ENCODE results near the gene UBL3. TPM values are rescaled to one million over a fixed set of nuclear protein-coding genes. Genes with fewer than 3 reads are reported as not detected.

The UBL3 gene
- total RNA-seq, 5 donors from 2014 or later (not counting 1 experiment from before 2014, with no cell fraction given), result 32.7 to 42.1 (median 34.6) TPM

- Histone ChIP-seq H3K27ac (ENCODE audit: low read length) (no peak overlapping the region), H3K4me1 (ENCODE audit: control insufficient read depth in 1 of 2, extremely low read depth in 1 of 2, insufficient read depth in 2 of 2, low read length in 2 of 2) (peaks cover 0 to 3% of the 10 kb centered on the region in 2 experiments), H3K4me3 (ENCODE audit: control insufficient read depth in 1 of 2, extremely low read depth in 1 of 2, low read length in 1 of 2) (no peak overlapping the region), H3K9me3 (no peaks in the 10 kb centered on the region), H3K27me3 (replicated peaks in 1 of 2; ENCODE audit: control insufficient read depth in 2 of 2, extremely low read depth in 1 of 2, insufficient read depth in 2 of 2, low read length in 1 of 2) (no peaks in the 10 kb centered on the region), H3K36me3 (ENCODE audit: control insufficient read depth in 2 of 2, extremely low read depth in 1 of 2, insufficient read depth in 1 of 2, low read length in 1 of 2) (no peaks in the 10 kb centered on the region)
- H3K36me3 Mint-ChIP-seq, result peaks cover 14% of the 10 kb centered on the region
- no peaks in the 10 kb centered on the region for H3K9me3 Mint-ChIP-seq
- 80% methylated on average over 1 of the region's 9 CpGs for WGBS (ENCODE audit: insufficient coverage)
- H3K4me1 Mint-ChIP-seq, result peaks cover 68 to 75% (median 70%) of the 10 kb centered on the region in 3 donors
- H3K27me3 Mint-ChIP-seq, result no peaks in the 10 kb centered on the region
- CTCF ChIA-PET, result interaction anchor here in 1 of 2 donors (0.9 to 1.3 kb wide), 3 partner anchors 9 to 88 kb away, joined by 3 to 5 read pairs (median 4); no protein-coding TSS in a partner anchor
- H3K27ac Mint-ChIP-seq, result no peak overlapping the region
- ATAC-seq (replicated peaks in 1 of 4) (no peak), DNase-seq (no peak)
- POLR2A ChIA-PET, result interaction anchor here in 1 of 2 donors (0.9 kb wide), 1 partner anchor 9 kb away, joined by 4 read pairs; no protein-coding TSS in a partner anchor
- H3K4me3 Mint-ChIP-seq, result no peak overlapping the region
These were observed 14.9 kb downstream of the UBL3 start for GRCh38 chr13:29835280-29836061.

DNA sequence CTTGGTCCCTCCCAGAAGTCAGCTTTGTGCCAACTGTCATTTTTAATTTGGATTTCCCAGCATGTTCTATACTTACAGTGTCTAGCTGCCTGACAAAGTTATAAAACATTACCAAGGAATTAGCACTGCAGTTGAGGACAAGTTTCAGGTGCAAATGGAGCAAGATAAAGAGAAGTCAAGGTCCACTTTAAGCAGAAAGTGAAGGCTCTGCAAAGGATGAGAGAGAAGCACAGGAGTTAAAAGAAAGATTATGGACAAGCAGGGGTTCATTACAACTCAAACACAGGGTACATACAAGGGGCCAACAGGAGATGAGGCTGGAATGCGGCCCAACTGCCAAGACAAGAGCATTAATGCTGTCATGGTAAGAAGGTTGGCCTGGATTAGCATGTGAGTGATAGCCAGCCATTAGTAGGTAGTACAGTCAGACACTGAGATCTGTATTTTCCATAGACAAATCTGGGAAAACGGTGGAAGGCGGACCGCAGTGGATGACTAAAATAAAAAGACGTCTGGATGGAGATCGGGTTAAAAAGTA is 17.6 kb downstream of the UBL3 start:
- H3K27me3 ChIP-seq (replicated peaks in 1 of 2; ENCODE audit: control insufficient read depth in 2 of 2, extremely low read depth in 1 of 2, insufficient read depth in 2 of 2, low read length in 1 of 2), result no peaks in the 10 kb centered on the region
- Mint-ChIP-seq H3K27ac (no peak overlapping the region), H3K4me3 (no peak overlapping the region), H3K27me3 (no peaks in the 10 kb centered on the region), H3K4me1 (peaks cover 49 to 57% (median 50%) of the 10 kb centered on the region in 3 donors), H3K9me3 (no peaks in the 10 kb centered on the region), H3K36me3 (peaks cover 25% of the 10 kb centered on the region)
- no peaks in the 10 kb centered on the region for H3K36me3 ChIP-seq (ENCODE audit: control insufficient read depth in 2 of 2, extremely low read depth in 1 of 2, insufficient read depth in 1 of 2, low read length in 1 of 2)
- H3K9me3 ChIP-seq, result no peaks in the 10 kb centered on the region
- DNase-seq, result no peak
- peaks cover 0 to 3% of the 10 kb centered on the region in 2 experiments for H3K4me1 ChIP-seq (ENCODE audit: control insufficient read depth in 1 of 2, extremely low read depth in 1 of 2, insufficient read depth in 2 of 2, low read length in 2 of 2)
- ChIA-PET POLR2A (no interaction called here), CTCF (no interaction called here)
- WGBS (ENCODE audit: insufficient coverage), result no CpG with 5 or more reads among the region's 6 CpGs
- no peak overlapping the region for H3K27ac ChIP-seq (ENCODE audit: low read length)
- H3K4me3 ChIP-seq (ENCODE audit: control insufficient read depth in 1 of 2, extremely low read depth in 1 of 2, low read length in 1 of 2), result no peak overlapping the region
- no peak for ATAC-seq (replicated peaks in 1 of 4)

DNA sequence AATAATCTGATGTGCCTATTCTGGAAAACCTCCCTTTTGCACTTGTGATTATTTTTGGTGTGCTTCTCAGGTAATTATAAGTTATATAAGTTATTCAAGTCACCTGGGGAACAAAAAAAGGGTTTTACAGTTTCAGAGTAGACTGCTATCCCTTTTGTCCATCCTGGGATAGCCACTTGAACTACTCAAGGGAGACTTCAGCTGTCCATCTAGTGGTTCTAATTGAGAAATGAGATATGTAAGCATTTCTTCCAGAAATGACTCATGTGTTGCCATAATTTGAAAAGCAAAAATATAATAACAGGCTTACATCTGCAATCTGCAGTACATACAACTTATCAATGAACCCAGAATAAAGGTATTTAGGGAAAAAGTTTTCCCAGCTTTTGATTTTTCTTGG is 20.4 kb downstream of the UBL3 start:
- DNase-seq, result no peak
- POLR2A ChIA-PET, result interaction anchor here in 1 of 2 donors (0.6 kb wide), 1 partner anchor 48 kb away, joined by 5 read pairs; no protein-coding TSS in a partner anchor
- CTCF ChIA-PET, result no interaction called here
- Histone ChIP-seq H3K27me3 (replicated peaks in 1 of 2; ENCODE audit: control insufficient read depth in 2 of 2, extremely low read depth in 1 of 2, insufficient read depth in 2 of 2, low read length in 1 of 2) (no peaks in the 10 kb centered on the region), H3K4me1 (ENCODE audit: control insufficient read depth in 1 of 2, extremely low read depth in 1 of 2, insufficient read depth in 2 of 2, low read length in 2 of 2) (peaks cover 0 to 3% of the 10 kb centered on the region in 2 experiments), H3K36me3 (ENCODE audit: control insufficient read depth in 2 of 2, extremely low read depth in 1 of 2, insufficient read depth in 1 of 2, low read length in 1 of 2) (no peaks in the 10 kb centered on the region), H3K4me3 (ENCODE audit: control insufficient read depth in 1 of 2, extremely low read depth in 1 of 2, low read length in 1 of 2) (no peak overlapping the region), H3K9me3 (no peaks in the 10 kb centered on the region), H3K27ac (ENCODE audit: low read length) (no peak overlapping the region)
- no peaks in the 10 kb centered on the region for H3K27me3 Mint-ChIP-seq
- H3K4me3 Mint-ChIP-seq, result no peak overlapping the region
- H3K4me1 Mint-ChIP-seq, result peaks cover 36 to 40% (median 37%) of the 10 kb centered on the region in 3 donors
- peaks cover 0 to 4% (median 0%) of the 10 kb centered on the region in 3 donors for H3K9me3 Mint-ChIP-seq
- no peak for ATAC-seq (replicated peaks in 1 of 4)
- no peak overlapping the region for H3K27ac Mint-ChIP-seq
- H3K36me3 Mint-ChIP-seq, result peaks cover 29% of the 10 kb centered on the region

DNA sequence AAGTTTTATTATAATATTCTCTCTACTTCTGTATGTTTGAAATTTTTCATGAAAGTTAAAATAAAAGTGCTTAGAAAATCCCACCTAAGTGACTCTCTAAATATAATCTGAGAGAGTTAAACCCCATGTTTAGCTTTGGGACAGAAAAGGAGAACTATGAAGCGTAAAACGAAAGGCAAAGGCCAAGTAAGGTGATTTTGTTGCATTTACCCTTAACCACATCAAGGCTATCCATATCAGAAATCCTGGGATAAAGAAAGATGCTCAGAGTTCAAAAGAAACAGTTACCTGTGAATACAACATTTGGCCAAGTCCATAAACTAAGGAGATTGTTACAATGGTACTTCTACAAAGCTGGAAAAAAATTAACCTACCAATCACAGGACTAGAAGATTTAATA is 31.3 kb downstream of the UBL3 start:
- H3K4me3 ChIP-seq (ENCODE audit: control insufficient read depth in 1 of 2, extremely low read depth in 1 of 2, low read length in 1 of 2), result no peak overlapping the region
- POLR2A ChIA-PET, result no interaction called here
- H3K27me3 ChIP-seq (replicated peaks in 1 of 2; ENCODE audit: control insufficient read depth in 2 of 2, extremely low read depth in 1 of 2, insufficient read depth in 2 of 2, low read length in 1 of 2), result no peaks in the 10 kb centered on the region
- H3K9me3 ChIP-seq, result no peaks in the 10 kb centered on the region
- Mint-ChIP-seq H3K4me1 (peaks cover 64 to 67% (median 67%) of the 10 kb centered on the region in 3 donors), H3K27me3 (no peaks in the 10 kb centered on the region), H3K36me3 (peaks cover 12% of the 10 kb centered on the region), H3K4me3 (no peak overlapping the region), H3K27ac (no peak overlapping the region), H3K9me3 (peaks cover 0 to 3% (median 0%) of the 10 kb centered on the region in 3 donors)
- H3K36me3 ChIP-seq (ENCODE audit: control insufficient read depth in 2 of 2, extremely low read depth in 1 of 2, insufficient read depth in 1 of 2, low read length in 1 of 2), result no peaks in the 10 kb centered on the region
- DNase-seq (no peak), ATAC-seq (replicated peaks in 1 of 4) (no peak)
- CTCF ChIA-PET, result interaction anchor here in 1 of 2 donors (1.1 kb wide), 1 partner anchor 313 kb away, joined by 3 read pairs; no protein-coding TSS in a partner anchor
- H3K27ac ChIP-seq (ENCODE audit: low read length), result no peak overlapping the region
- no CpG with 5 or more reads among the region's 2 CpGs for WGBS (ENCODE audit: insufficient coverage)
- peaks cover 0 to 26% of the 10 kb centered on the region in 2 experiments for H3K4me1 ChIP-seq (ENCODE audit: control insufficient read depth in 1 of 2, extremely low read depth in 1 of 2, insufficient read depth in 2 of 2, low read length in 2 of 2)

GRCh38 chr13:29817604-29818378 is 32.6 kb downstream of the UBL3 start:
- ChIA-PET CTCF (interaction anchor here in 1 of 2 donors (1.1 to 1.3 kb wide), 2 partner anchors 10 to 315 kb away, joined by 3 to 9 read pairs; no protein-coding TSS in a partner anchor), POLR2A (no interaction called here)
- no peak overlapping the region for H3K27ac ChIP-seq (ENCODE audit: low read length)
- H3K4me1 Mint-ChIP-seq, result peaks cover 58 to 73% (median 66%) of the 10 kb centered on the region in 3 donors
- no peaks in the 10 kb centered on the region for H3K9me3 ChIP-seq
- WGBS (ENCODE audit: insufficient coverage), result no CpG with 5 or more reads among the region's 3 CpGs
- H3K36me3 ChIP-seq (ENCODE audit: control insufficient read depth in 2 of 2, extremely low read depth in 1 of 2, insufficient read depth in 1 of 2, low read length in 1 of 2), result no peaks in the 10 kb centered on the region
- H3K36me3 Mint-ChIP-seq, result peaks cover 8% of the 10 kb centered on the region
- H3K4me1 ChIP-seq (ENCODE audit: control insufficient read depth in 1 of 2, extremely low read depth in 1 of 2, insufficient read depth in 2 of 2, low read length in 2 of 2), result peaks cover 0 to 26% of the 10 kb centered on the region in 2 experiments
- peaks cover 0 to 3% (median 0%) of the 10 kb centered on the region in 3 donors for H3K9me3 Mint-ChIP-seq
- H3K4me3 Mint-ChIP-seq, result peak overlapping the region in 2 of 3 donors; percentile 14 to 48
- H3K4me3 ChIP-seq (ENCODE audit: control insufficient read depth in 1 of 2, extremely low read depth in 1 of 2, low read length in 1 of 2), result no peak overlapping the region
- DNase-seq, result no peak
- peak overlapping the region; percentile 11 to 78 for H3K27ac Mint-ChIP-seq
- H3K27me3 ChIP-seq (replicated peaks in 1 of 2; ENCODE audit: control insufficient read depth in 2 of 2, extremely low read depth in 1 of 2, insufficient read depth in 2 of 2, low read length in 1 of 2), result no peaks in the 10 kb centered on the region
- ATAC-seq (replicated peaks in 1 of 4), result peak in 1 of 4 experiments; percentile 26
- H3K27me3 Mint-ChIP-seq, result no peaks in the 10 kb centered on the region

DNA sequence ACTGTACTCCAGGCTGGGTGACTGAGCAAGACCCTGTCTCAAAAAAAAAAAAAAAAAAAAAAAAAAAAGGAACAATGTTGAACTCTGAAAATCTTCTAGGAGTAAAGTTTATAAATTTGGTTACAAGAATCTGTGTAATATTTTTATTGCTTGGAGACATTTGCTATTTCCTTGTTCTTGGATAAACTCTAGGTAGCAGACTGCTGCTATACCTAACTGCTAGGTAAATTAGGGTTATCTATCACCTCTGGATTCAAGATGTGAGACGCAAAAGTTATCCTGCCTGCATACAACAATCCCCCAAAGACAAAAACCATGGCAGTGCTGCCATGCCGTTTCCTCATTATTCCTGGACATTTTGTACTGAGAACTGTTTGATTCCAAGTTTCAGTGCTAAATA is 33.7 kb downstream of the UBL3 start:
- Mint-ChIP-seq H3K36me3 (peaks cover 9% of the 10 kb centered on the region), H3K27ac (no peak overlapping the region), H3K4me1 (peaks cover 53 to 69% (median 64%) of the 10 kb centered on the region in 3 donors), H3K27me3 (no peaks in the 10 kb centered on the region), H3K4me3 (peak overlapping the region in 1 of 3 donors; percentile 48), H3K9me3 (peaks cover 0 to 3% (median 0%) of the 10 kb centered on the region in 3 donors)
- Histone ChIP-seq H3K4me1 (ENCODE audit: control insufficient read depth in 1 of 2, extremely low read depth in 1 of 2, insufficient read depth in 2 of 2, low read length in 2 of 2) (peaks cover 0 to 26% of the 10 kb centered on the region in 2 experiments), H3K9me3 (no peaks in the 10 kb centered on the region), H3K27me3 (replicated peaks in 1 of 2; ENCODE audit: control insufficient read depth in 2 of 2, extremely low read depth in 1 of 2, insufficient read depth in 2 of 2, low read length in 1 of 2) (no peaks in the 10 kb centered on the region), H3K4me3 (ENCODE audit: control insufficient read depth in 1 of 2, extremely low read depth in 1 of 2, low read length in 1 of 2) (no peak overlapping the region), H3K36me3 (ENCODE audit: control insufficient read depth in 2 of 2, extremely low read depth in 1 of 2, insufficient read depth in 1 of 2, low read length in 1 of 2) (no peaks in the 10 kb centered on the region), H3K27ac (ENCODE audit: low read length) (no peak overlapping the region)
- ATAC-seq (replicated peaks in 1 of 4) (no peak), DNase-seq (no peak)
- POLR2A ChIA-PET, result no interaction called here
- CTCF ChIA-PET, result interaction anchor here in 1 of 2 donors (1.3 kb wide), 1 partner anchor 9 kb away, joined by 9 read pairs; no protein-coding TSS in a partner anchor
- 100% methylated on average over 1 of the region's 2 CpGs for WGBS (ENCODE audit: insufficient coverage)
